HEK293T (cell line): ENCODE measurements around the gene GLYATL2.

Source experiments
- ARNT ChIP-seq: fragments of 450-650 bp; IDR thresholded peaks from 2 replicates; pipeline ENCODE4 v1.6.1; 2017; ENCODE audit warnings: mild to moderate bottlenecking
- BHLHE40 ChIP-seq: fragments of 450-650 bp; IDR thresholded peaks from 2 replicates; pipeline ENCODE4 v1.6.1; 2016; ENCODE audit warnings: mild to moderate bottlenecking, moderate library complexity, borderline replicate concordance
- CTBP1 ChIP-seq: fragments of 450-650 bp; IDR thresholded peaks from 2 replicates; pipeline ENCODE4 v1.6.1; 2016; ENCODE audit warnings: borderline replicate concordance
- ELF4 ChIP-seq: fragments of 450-650 bp; IDR thresholded peaks from 2 replicates; pipeline ENCODE4 v1.6.1; 2017; ENCODE audit warnings: antibody characterized with exemption
- FOXA1 ChIP-seq: fragments of 450-650 bp; IDR thresholded peaks from 2 replicates; pipeline ENCODE4 v1.6.1; 2016; ENCODE audit warnings: mild to moderate bottlenecking
- FOXM1 ChIP-seq: fragments of 450-650 bp; IDR thresholded peaks from 2 replicates; pipeline ENCODE4 v1.6.1; 2017; ENCODE audit warnings: mild to moderate bottlenecking, borderline replicate concordance
- LEF1 ChIP-seq: fragments of 450-650 bp; IDR thresholded peaks from 2 replicates; pipeline ENCODE4 v1.6.1; 2017; ENCODE audit warnings: mild to moderate bottlenecking, borderline replicate concordance
- NFRKB ChIP-seq: fragments of 450-650 bp; IDR thresholded peaks from 2 replicates; pipeline ENCODE4 v1.6.1; 2016; ENCODE audit warnings: mild to moderate bottlenecking, moderate library complexity
- SP1 ChIP-seq: fragments of 450-650 bp; IDR thresholded peaks from 2 replicates; pipeline ENCODE4 v1.6.1; 2017

- TF ChIP-seq CTBP1 (no peak), BHLHE40 (no peak), FOXA1 (no peak), ELF4 (no peak), NFRKB (no peak), LEF1 (no peak), FOXM1 (no peak), SP1 (no peak), ARNT (no peak)
These were observed 42.9 kb upstream of the GLYATL2 start for GRCh38 chr11:58887452-58887851.
